Hematopoietic multipotent progenitor cell treated with erythropoietin and hydrocortisone succinate and interleukin-3 and kit ligand, for 6 days (in vitro differentiated cells): ENCODE results near the gene ZNF319.

Source experiments
- DNase-seq: peaks from one replicate; pipeline ENCODE4 v3.0.0-alpha.2; 2015

Gene ZNF319

GRCh38 chr16:57970970-57971369 lies 29.5 kb downstream of the ZNF319 start, which contains the start of gene CNGB1:
TSS of gene CNGB1 (minus strand) at chr16:57971128. CDS start at chr16:57967286, 3,842 bp downstream.
- no peak for DNase-seq

- DNase-seq: no peak
Measured at GRCh38 chr16:57970319-57970718, 30.2 kb downstream of the ZNF319 start.

GRCh38 chr16:57969451-57970123 lies 30.9 kb downstream of the ZNF319 start:
- no peak for DNase-seq

GRCh38 chr16:57967916-57968315 lies 32.6 kb downstream of the ZNF319 start:
- no peak for DNase-seq

GRCh38 chr16:57966986-57967385 lies 33.5 kb downstream of the ZNF319 start:
- no peak for DNase-seq

GRCh38 chr16:57966204-57966771 lies 34.2 kb downstream of the ZNF319 start:
- peak; percentile 17 for DNase-seq

- no peak for DNase-seq
Measured at GRCh38 chr16:57964157-57964700, 36.2 kb downstream of the ZNF319 start.

- no peak for DNase-seq
Measured at GRCh38 chr16:57962756-57963155, 37.7 kb downstream of the ZNF319 start.

GRCh38 chr16:57962046-57962445 lies 38.4 kb downstream of the ZNF319 start:
- no peak for DNase-seq

- no peak for DNase-seq
Measured at GRCh38 chr16:57961538-57961937, 38.9 kb downstream of the ZNF319 start.

- no peak for DNase-seq
Measured at GRCh38 chr16:57960826-57961472, 39.5 kb downstream of the ZNF319 start.

GRCh38 chr16:57960310-57960709 lies 40.2 kb downstream of the ZNF319 start:
- DNase-seq: no peak

GRCh38 chr16:57959804-57960203 lies 40.7 kb downstream of the ZNF319 start:
- DNase-seq: no peak

- no peak for DNase-seq
Measured at GRCh38 chr16:57959121-57959520, 41.4 kb downstream of the ZNF319 start.

GRCh38 chr16:57958544-57958943 lies 41.9 kb downstream of the ZNF319 start:
- DNase-seq: no peak

GRCh38 chr16:57957673-57958392 lies 42.6 kb downstream of the ZNF319 start:
- DNase-seq: no peak

GRCh38 chr16:57956924-57957672 lies 43.4 kb downstream of the ZNF319 start:
- no peak for DNase-seq

- no peak for DNase-seq
Measured at GRCh38 chr16:57956270-57956808, 44.1 kb downstream of the ZNF319 start.

- no peak for DNase-seq
Measured at GRCh38 chr16:57955572-57956188, 44.8 kb downstream of the ZNF319 start.

- no peak for DNase-seq
Measured at GRCh38 chr16:57953857-57954256, 46.6 kb downstream of the ZNF319 start.

GRCh38 chr16:57952909-57953308 lies 47.6 kb downstream of the ZNF319 start:
- DNase-seq: no peak
